ENCODE results near the gene GCNA.
"Not testable (repeated sequence)": the region's sequence is repeated elsewhere in the genome, so short reads cannot be mapped to it uniquely, and the experiment has no call there.

The GCNA gene

GRCh38 chrX:71660562-71661416, 82.6 kb downstream of the GCNA start:
- Histone ChIP-seq H3K9me3 (ENCODE audit: control insufficient read depth, low read length) (no peaks in the 10 kb centered on the region), H3K4me3 (ENCODE audit: low read length) (no peak overlapping the region), H3K36me3 (ENCODE audit: control insufficient read depth, insufficient read depth, low read length) (no peaks in the 10 kb centered on the region), H3K4me1 (ENCODE audit: control insufficient read depth, insufficient read depth, low read length) (no peaks in the 10 kb centered on the region), H3K9ac (ENCODE audit: low read length) (no peak overlapping the region), H3K27me3 (ENCODE audit: control insufficient read depth, insufficient read depth, low read length) (no peaks in the 10 kb centered on the region)

GRCh38 chrX:71661919-71662318, 83.7 kb downstream of the GCNA start:
- no peaks in the 10 kb centered on the region for H3K4me1 ChIP-seq (ENCODE audit: control insufficient read depth, insufficient read depth, low read length)
- H3K9ac ChIP-seq (ENCODE audit: low read length), result no peak overlapping the region
- H3K4me3 ChIP-seq (ENCODE audit: low read length), result no peak overlapping the region
- H3K36me3 ChIP-seq (ENCODE audit: control insufficient read depth, insufficient read depth, low read length), result no peaks in the 10 kb centered on the region
- H3K9me3 ChIP-seq (ENCODE audit: control insufficient read depth, low read length), result no peaks in the 10 kb centered on the region
- no peaks in the 10 kb centered on the region for H3K27me3 ChIP-seq (ENCODE audit: control insufficient read depth, insufficient read depth, low read length)

DNA sequence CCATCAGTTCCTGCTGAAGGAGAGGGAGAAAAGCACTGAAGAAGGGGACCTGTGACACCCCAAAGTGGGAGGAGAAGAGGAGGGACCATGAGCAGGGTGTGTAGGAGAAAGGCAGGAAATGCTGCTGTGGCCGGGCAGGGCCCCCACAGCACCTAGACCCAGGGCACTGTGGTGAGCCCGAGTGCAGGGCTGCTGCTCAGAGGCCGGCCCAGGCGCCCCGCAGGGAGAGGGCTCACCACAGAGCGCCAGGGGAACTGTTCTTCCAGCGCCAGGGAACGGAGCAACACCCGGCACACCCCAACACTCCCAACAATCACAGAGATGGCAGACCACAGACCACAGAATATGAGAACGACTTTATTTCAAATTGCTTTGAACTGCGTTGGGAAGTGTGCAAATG, 84.4 kb downstream of the GCNA start:
- H3K27me3 ChIP-seq (ENCODE audit: control insufficient read depth, insufficient read depth, low read length); H3K36me3 ChIP-seq (ENCODE audit: control insufficient read depth, insufficient read depth, low read length): not testable (repeated sequence)

More for the DNA sequence above, 84.4 kb downstream of the GCNA start:
- H3K9me3 ChIP-seq (ENCODE audit: control insufficient read depth, low read length); H3K4me3 ChIP-seq (ENCODE audit: low read length); H3K4me1 ChIP-seq (ENCODE audit: control insufficient read depth, insufficient read depth, low read length); H3K9ac ChIP-seq (ENCODE audit: low read length): not testable (repeated sequence)
